ENCODE measurements around the gene GAMT. TPM values are rescaled to one million over a fixed set of nuclear protein-coding genes. Genes with fewer than 3 reads are reported as not detected.

GAMT gene
- total RNA-seq, 3 donors from 2014 or later: 23.6 to 40.0 (median 30.3) TPM

DNA sequence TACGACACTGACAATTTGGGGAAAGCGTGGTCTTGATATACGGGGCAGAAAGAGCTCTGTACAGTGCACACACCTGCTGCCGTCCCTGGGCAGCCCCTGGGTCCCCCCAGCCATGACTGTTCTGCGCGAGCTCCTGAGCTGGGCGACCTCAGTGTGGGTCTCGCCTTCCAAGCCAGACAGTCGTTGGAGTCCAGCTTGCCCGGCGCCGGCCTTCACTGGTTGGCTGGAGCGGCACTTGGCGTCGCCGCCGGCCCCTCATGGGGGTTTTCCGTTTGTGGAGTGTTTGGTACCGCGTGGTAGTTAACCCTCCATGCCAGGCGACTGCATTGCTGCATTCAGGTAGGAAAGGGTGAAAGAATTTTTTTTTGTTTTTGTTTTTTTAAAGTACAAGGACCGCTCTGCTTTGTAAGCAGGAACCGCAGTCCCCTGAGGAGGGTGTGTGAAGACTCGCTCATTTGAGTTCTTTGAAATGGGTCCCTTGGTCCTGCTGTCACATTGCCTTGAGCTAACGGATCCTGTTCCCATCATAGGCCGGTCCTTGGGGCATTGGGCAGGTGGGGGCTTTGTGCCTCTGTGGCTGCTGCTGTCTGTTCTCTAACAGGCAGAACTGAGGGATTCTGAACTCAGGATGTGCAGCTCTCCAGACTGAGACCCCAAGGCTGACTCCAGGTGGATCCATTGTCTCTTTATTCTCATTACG is 26.0 kb upstream of the GAMT start:
- H3K36me3 ChIP-seq: no peaks in the 10 kb centered on the region
- DNase-seq (ENCODE audit: low spot score in 2 of 2): no peak
- intact Hi-C loops (cut with DNase I; ENCODE audit: low total_unique reads): no loop called here
- H3K4me1 ChIP-seq: no peaks in the 10 kb centered on the region
- H3K9me3 ChIP-seq: no peaks in the 10 kb centered on the region
- no peak overlapping the region for H3K27ac ChIP-seq
- H3K27me3 ChIP-seq: no peaks in the 10 kb centered on the region
- TF ChIP-seq, protein P1, sequence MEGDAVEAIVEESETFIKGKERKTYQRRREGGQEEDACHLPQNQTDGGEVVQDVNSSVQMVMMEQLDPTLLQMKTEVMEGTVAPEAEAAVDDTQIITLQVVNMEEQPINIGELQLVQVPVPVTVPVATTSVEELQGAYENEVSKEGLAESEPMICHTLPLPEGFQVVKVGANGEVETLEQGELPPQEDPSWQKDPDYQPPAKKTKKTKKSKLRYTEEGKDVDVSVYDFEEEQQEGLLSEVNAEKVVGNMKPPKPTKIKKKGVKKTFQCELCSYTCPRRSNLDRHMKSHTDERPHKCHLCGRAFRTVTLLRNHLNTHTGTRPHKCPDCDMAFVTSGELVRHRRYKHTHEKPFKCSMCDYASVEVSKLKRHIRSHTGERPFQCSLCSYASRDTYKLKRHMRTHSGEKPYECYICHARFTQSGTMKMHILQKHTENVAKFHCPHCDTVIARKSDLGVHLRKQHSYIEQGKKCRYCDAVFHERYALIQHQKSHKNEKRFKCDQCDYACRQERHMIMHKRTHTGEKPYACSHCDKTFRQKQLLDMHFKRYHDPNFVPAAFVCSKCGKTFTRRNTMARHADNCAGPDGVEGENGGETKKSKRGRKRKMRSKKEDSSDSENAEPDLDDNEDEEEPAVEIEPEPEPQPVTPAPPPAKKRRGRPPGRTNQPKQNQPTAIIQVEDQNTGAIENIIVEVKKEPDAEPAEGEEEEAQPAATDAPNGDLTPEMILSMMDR (IDR thresholded peaks at IDR 0.05): no peak
- no peak for TF ChIP-seq POLR2A (IDR thresholded peaks at IDR 0.05)
- no peak overlapping the region for H3K4me3 ChIP-seq

DNA sequence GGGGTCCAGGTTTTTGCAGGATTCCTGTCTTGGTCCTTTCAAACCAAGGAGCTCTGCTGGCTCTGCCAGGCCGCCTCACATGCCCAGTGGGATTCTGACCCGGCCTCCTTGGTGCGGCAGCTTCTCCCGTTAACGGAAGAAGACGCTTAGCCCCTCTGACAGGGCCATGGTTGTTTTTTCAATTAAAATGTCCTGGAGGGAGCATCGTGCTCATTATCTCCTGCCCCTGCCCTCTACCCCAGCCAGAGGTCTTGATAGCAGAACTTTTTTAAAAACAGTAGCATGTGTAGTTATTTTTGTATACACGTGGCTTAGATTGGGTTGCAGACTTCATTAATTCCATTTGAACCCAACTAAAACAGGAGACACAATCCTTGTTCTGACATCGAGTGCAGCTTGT is 25.4 kb upstream of the GAMT start:
- no peak overlapping the region for H3K4me3 ChIP-seq
- intact Hi-C loops (cut with DNase I; ENCODE audit: low total_unique reads): no loop called here
- no peak overlapping the region for H3K27ac ChIP-seq
- no peaks in the 10 kb centered on the region for H3K36me3 ChIP-seq
- no peaks in the 10 kb centered on the region for H3K27me3 ChIP-seq
- no peak for DNase-seq (ENCODE audit: low spot score in 2 of 2)
- H3K4me1 ChIP-seq: no peaks in the 10 kb centered on the region
- TF ChIP-seq, protein P1 (IDR thresholded peaks at IDR 0.05): no peak
- TF ChIP-seq POLR2A (IDR thresholded peaks at IDR 0.05) (no peak), POLR2AphosphoS5 (IDR thresholded peaks at IDR 0.05) (no peak)
- H3K9me3 ChIP-seq: no peaks in the 10 kb centered on the region

DNA sequence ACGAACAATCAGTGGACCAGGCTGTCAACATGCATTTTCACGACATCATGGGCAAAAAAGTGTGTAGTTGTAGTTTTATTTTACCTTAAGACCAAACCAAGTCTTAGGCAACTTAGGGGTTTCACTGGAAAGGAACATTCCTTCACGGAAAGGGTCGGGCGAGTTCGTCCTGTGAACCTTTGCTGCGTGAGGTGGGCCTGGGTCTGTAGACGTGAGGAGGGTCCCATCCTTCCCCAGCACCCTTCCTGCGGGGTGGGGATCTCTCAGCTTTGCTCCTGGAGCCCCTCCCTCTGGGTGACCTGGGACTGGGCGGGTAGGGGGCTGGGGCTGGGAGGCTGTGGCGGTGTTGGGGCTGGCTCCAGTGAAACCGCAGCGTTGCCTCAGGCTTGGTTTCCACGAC is 24.6 kb upstream of the GAMT start:
- H3K27ac ChIP-seq: no peak overlapping the region
- H3K9me3 ChIP-seq: no peaks in the 10 kb centered on the region
- H3K4me1 ChIP-seq: no peaks in the 10 kb centered on the region
- H3K27me3 ChIP-seq: no peaks in the 10 kb centered on the region
- intact Hi-C loops (cut with DNase I; ENCODE audit: low total_unique reads): no loop called here
- DNase-seq (ENCODE audit: low spot score in 2 of 2): no peak
- TF ChIP-seq POLR2A (IDR thresholded peaks at IDR 0.05): no peak
- TF ChIP-seq, protein P1 (IDR thresholded peaks at IDR 0.05): no peak
- no peaks in the 10 kb centered on the region for H3K36me3 ChIP-seq
- H3K4me3 ChIP-seq: no peak overlapping the region

DNA sequence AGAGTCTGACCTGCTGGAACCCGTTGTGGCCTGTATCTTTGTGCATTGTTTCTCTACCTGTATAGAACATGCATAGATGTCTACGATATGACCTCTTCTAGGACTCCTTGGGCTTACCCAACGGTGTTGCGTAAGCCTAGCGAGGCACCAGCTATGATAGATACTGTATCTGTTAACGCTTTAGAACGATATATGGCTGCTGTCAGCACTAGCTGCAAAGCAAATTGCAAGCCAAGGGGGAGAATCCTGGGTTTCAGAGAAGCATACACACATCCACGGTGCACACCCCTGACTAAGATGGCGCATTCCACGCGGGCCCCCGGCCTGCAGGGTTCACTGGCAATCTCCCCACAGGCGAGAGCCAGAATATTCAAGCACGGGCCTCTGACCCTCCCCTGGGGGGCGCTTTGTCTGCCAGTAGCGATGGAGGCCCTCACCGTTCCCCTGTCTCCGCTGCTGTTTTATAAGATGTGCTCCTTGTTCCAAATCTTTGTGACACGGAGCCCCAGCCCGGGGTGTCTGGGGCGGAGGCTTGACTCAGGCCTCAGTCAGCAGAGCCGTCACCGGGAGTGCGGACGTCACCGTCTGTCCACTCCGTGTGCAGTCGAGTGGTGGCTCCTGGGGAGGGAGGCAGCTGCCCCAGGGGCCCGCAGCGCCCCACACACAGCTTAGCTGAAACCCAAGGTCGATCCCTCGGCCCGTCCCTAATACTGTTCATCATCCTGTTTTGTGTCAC is 23.9 kb upstream of the GAMT start:
- Histone ChIP-seq H3K4me3 (no peak overlapping the region), H3K27me3 (no peaks in the 10 kb centered on the region), H3K36me3 (no peaks in the 10 kb centered on the region), H3K27ac (no peak overlapping the region), H3K4me1 (no peaks in the 10 kb centered on the region), H3K9me3 (no peaks in the 10 kb centered on the region)
- intact Hi-C loops (cut with DNase I; ENCODE audit: low total_unique reads): no loop called here
- TF ChIP-seq, protein P1 (IDR thresholded peaks at IDR 0.05): no peak
- TF ChIP-seq POLR2AphosphoS5 (IDR thresholded peaks at IDR 0.05) (no peak), POLR2A (IDR thresholded peaks at IDR 0.05) (no peak)
- no peak for DNase-seq (ENCODE audit: low spot score in 2 of 2)

DNA sequence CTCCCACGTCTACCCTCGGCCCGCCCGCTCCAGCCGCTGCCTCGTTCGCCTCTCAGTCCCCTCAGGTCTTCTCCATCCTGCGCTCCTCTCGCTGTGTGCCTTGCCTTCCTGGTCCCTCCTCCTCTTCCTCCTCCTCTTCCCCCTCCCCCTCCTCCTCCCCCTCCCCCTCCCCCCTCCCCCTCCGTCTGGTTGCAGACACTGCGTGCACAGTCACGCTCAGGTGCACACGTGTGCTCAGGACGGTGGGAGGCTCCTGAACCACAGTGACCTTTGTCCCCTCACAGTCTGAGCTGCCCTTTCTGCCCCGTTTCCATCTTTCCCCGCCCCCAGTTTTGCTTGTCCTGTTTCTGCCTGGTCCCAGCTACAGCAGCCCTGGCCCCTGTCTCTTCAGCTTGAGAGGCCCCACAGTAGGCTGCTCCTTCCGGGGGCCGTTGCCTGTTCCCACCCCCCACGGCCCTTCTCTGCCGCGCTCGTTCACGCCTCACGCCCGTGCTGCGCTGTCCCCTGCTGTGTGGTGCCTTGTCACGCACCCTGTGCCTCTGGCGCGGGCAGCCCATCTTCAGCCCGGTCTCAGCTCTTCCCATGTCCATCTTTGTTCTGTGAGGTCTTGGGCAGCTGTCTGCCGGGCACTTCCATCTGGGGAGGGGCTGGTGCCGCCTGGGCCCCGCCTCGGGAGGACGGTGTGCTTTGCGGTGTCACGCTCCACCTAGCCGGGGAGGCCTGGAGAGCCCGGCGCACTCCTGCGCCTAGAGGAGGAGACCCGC is 23.0 kb upstream of the GAMT start:
- intact Hi-C loops (cut with DNase I; ENCODE audit: low total_unique reads): no loop called here
- TF ChIP-seq POLR2A (IDR thresholded peaks at IDR 0.05) (no peak), POLR2AphosphoS5 (IDR thresholded peaks at IDR 0.05) (no peak)
- DNase-seq (ENCODE audit: low spot score in 2 of 2): no peak
- Histone ChIP-seq H3K4me3 (no peak overlapping the region), H3K9me3 (no peaks in the 10 kb centered on the region), H3K36me3 (no peaks in the 10 kb centered on the region), H3K4me1 (no peaks in the 10 kb centered on the region), H3K27ac (peak overlapping the region in 1 of 2 donors; percentile 25), H3K27me3 (no peaks in the 10 kb centered on the region)
